Activated CD4-positive, alpha-beta T cell treated with anti-CD3 and anti-CD28 coated beads for 48 hours (primary cell): ENCODE measurements around the gene KCNJ6.

Source experiments
- DNase-seq: peaks from one replicate; pipeline ENCODE4 v3.0.0-alpha.2; 2020

KCNJ6 gene

DNA sequence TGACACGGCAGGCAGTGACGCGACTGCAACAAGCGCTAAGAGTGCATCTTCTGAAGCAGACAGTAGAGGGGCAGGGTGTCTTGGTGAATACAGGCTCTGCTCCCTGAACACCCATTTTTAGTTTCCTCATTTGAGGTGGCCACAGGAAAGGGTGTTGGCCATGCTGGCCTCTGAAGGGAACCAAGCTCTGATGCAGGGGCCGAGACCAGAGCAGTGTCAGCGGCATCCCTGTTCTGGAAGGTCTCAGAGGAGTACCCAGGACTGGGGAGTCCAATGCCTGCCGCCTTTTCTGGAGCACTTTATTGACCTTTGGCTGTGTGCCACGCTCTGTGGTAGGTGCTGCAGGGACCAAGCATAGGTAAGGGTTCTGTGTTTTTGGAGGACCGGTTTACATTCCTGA lies 100.4 kb downstream of the KCNJ6 start:
- no peak for DNase-seq

DNA sequence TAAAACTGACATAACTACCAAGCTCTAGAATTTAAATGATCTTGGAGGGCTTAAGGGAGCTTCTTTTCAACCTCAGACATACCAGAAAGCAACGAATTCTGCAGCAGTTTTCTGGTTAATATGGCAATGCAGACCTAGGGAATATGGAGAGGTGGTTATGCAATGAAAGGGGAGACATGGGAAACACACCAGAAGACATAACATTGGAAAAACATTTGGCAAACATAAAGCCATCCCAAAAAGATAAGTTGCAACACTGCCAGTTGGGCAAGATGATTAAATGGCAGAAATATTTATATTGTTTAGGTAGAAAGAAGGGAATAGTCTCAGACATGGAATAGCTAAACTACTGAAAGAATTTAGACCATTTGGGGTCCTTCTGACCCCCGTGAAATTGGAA lies 104.5 kb downstream of the KCNJ6 start:
- no peak for DNase-seq

DNA sequence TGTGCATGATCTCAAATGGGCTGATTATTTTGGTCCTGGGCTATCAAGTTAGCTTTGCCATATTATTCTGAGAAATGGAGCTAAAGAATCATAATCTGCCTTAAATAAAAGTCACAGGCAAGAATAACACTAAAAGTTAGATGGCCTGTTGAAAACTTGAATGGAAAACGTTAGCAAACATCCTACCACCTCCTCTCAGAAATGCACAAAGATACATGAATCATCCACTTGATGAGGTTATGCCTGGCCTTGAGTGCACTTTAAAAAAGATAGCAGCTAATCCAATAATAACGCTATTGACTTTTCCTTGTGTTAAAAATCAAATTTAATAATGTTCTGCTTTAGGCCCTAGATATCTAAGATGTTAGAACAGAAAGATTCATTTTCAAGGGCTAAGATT lies 108.0 kb downstream of the KCNJ6 start:
- no peak for DNase-seq

DNA sequence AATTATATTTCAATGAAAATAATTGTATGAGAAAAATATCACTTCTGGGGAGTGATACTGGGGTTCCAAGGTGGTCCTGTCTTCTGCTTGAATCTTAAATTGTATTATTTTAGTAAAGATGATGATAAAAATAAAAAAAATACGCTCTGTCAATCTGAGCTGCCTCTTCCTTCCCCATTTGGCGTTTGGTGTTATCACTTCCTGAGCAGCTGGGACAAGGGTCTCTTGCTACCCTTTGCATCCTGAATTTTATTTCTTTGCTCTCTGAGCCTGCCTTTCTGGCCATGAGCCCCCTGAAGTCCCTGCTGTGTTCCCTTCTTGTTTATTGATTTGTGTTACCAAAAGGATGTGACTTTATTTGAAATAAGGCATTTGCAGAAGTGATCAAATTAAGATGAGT lies 111.0 kb downstream of the KCNJ6 start:
- DNase-seq, result no peak

DNA sequence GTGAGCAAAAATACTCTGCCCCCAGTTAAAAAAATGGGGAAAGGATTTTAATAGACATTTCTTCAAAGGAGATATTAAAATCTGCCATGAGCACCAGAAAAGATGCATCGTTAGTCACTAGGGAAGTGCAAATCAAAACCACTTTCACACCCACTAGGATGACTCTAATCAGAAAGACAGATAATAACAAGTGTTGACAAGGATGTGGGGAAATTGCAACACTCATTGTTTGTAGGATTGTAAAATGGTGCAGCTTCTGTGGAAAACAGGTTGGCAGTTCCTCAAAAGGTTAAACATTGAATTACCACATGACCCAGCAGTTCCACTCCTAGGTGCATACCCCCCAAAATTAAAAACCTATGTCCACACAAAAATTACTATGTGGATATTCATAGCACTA lies 112.3 kb downstream of the KCNJ6 start:
- DNase-seq, result no peak

DNA sequence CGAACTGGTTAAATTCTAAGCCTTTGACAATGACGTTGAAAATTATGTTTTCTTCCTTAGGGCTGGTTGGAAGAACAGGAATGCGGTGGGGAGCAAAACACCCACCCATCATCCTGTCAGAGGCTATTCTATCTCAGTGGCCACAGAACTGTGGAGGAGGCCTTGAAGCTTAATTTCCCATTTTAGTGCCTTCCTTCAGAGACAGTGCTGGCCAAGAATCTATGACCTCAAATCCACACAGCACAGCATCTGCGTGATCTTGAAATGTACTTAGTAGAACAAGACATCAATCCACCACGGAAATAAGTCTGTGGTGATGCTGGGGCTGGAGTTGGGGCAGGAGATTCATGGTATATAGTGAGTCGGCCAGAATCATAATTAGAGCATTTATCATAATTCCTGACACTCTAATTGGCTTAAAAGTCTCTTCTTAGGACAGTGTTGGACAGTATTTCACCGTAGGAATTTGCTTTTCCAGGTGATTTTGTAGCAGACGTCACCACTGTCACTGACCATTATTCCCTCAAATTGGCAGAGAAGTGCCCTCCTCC lies 113.1 kb downstream of the KCNJ6 start:
- no peak for DNase-seq

DNA sequence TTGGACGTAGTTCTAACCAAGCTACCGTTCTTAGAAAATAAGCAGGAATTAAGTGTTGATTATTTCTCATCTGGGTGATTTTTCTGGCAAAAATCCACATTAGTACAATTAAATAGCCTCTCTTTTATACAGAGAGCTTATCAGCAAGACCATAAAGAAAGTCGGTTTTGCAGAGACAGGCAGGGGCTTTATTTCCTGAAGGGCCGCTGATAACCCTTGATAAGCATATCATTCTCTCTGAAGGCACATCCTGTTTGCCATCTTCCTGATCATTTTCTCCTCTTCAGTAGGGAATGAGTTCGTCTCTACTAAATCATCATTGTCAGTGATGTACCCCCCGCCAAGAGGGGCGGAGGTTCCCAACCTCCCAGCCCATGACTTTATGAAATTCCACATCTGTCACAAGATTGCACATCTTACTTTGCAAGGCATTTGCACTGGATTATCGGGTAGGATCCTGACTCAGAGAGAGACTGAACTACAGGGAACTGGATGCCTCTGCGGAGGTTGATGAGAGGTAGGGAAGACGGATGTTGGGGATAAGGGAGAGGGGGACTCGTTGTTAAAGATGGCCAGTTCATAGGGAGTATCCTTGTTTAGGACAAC lies 115.7 kb downstream of the KCNJ6 start:
- DNase-seq, result no peak

DNA sequence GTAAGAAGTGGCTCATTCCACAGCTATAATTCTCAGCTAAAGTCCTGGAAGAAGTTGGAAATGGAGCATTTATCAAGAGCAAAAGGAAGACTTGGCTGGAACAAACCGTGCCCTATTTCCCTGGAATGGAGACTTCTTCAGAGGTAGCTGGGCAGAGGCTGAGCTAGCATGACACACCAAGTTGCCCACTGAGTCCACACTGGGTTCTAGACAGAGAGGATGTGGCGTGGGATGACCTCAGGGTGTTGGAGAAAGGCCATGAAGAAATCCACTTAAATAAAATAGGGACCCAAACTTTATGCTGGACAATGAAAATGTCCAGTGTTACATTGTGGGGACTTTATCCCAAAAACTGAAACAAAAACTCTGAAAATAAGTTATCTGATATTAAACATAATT lies 116.2 kb downstream of the KCNJ6 start:
- no peak for DNase-seq

DNA sequence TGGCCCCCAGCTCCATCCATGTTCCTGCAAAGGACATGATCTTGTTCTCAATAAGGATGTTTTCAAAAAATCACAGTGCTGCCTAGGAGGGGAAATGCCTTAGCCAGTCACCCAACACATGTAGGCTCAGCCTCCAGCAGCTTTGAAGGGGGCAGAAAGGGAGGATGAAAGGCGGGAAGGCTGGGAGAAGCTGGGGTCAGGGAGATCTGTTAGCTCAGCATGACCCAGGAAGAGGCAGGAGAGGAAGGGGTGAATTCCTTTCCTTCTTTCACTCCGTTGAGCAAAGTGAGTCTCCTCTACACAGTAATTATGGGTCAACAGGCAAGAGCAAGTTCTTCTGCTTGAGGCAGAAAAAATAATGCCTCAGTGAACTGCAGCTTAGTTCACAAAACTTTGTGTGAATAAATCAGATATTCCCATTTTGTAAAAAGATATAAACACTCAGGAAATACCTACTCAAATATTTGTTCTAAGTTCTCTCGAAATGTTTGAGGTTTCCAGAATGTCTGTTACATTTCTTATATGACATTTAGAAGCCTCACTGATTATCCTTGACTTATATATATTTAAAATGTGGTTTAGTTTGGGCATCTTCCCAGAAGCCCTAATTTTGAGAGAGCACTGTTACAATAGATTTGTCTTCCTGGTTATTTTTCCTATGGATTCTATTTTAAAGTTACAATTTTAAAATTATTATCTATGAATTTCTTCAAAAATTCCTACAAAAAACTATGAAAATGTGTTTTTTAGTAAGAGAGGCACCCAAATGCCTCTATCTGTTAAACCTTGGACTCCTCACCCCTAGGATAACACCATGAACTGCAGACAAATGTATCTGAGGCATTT lies 116.8 kb downstream of the KCNJ6 start:
- DNase-seq, result no peak

DNA sequence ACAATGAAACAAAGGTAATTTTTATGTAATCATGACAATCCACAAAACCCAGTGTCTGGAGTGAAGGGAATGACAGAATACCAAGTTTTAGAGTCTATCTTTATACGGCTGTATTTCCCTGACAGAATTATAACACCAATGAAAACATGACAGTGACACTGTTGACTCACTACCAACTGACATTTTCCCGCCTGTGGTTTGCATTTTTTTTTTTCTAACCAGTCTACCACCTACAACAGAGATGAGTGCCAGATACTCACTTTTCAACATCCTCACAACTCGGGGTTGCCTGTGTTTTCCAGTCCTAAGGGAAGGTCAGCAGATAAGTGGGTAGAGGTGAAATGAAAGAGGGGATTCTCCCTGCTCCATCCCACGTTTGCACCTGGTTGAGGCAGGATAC lies 118.9 kb downstream of the KCNJ6 start:
- DNase-seq, result no peak

DNA sequence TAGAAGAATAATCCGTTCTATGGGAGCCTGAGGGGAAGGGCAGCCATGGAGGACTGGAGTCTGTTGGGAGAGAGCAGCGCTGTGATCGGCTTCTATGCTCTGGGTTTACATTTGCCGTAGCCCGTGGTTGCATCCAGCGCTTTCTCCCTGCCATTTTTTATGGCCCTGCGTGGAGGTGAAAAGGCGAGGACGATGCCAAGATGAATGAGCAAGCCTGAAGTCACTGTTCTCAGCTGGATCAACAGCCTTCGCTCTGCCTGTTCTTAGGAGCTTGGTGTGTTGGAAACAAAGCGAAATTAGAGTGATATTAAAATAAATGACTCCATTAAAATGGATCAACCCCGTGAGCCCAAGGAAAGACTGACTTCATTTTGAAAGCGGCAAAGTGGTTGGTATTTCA lies 120.2 kb downstream of the KCNJ6 start:
- DNase-seq, result no peak

DNA sequence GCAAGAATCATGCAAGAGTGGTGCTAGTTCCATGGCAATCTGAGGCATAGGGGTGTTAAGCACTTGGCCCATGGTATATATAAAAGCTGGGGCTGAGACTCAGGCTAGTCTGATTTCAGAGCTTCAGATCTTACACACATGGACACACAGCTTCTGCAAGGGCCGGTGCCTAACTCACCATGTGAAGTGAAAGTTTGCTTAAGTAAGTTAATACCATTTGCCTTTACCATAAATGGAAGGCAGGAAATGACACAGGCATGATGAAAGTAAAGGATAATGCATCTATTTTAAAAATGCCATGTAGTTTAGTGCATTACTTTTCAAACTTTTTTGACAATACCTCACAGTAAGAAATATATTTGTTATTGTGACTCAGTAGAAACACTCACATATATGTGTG lies 122.6 kb downstream of the KCNJ6 start:
- DNase-seq, result no peak

DNA sequence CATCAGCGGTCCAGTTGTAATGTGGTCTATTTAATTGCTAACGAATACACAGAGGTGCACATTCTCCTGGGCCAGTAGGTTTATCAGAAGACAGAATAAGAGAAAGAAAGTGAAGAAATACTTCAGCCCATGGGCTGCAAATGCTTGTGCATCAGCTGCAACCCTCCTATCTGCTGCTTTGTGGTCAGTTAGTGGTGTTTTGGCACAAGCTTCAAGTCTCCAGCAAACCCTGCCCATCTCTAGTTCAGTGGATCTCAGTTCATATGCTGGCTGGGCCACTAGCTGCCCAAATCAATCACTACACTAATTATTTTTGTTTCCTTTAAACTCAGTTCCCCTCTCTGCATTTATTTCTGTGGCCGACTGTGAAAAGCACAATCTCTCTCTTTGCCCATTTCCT lies 124.2 kb downstream of the KCNJ6 start:
- DNase-seq, result no peak

DNA sequence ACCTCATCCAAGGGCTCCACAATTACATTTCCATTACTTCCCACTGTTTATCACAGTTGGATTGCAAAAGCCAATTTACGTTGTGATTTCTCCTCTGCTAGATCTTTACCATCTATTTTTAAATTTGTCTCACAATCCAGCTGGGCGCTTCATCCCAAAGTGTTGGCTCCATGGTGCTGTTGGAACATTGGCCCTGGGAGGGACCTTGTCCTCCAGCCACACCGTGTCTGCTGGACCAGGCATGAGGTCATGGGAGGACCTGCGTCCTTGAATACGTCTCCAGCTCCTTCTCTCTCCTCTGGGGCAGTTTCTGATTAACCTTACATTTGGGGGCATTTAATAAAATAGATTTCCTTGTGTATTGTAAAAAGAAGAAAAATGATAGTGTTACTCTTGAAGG lies 125.4 kb downstream of the KCNJ6 start:
- no peak for DNase-seq

DNA sequence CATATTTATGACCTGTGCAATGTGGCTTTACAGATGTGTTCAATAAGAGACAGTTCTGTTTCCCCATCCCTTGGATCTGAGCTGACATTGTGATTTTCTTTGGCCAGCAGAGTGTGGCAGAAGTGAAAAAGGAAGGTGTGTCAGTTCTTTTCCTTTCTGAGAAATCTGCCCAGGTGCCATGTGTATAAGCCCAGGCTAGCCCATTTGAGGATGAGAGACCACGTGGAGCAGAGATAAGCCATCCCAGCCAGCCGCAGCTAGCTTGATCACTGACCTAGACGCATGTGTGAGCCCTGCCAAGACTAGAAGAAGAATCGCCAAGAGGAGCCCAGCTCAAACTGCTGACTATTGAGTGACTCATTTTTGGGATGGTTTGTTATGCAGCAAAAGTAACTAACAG lies 127.8 kb downstream of the KCNJ6 start:
- no peak for DNase-seq

DNA sequence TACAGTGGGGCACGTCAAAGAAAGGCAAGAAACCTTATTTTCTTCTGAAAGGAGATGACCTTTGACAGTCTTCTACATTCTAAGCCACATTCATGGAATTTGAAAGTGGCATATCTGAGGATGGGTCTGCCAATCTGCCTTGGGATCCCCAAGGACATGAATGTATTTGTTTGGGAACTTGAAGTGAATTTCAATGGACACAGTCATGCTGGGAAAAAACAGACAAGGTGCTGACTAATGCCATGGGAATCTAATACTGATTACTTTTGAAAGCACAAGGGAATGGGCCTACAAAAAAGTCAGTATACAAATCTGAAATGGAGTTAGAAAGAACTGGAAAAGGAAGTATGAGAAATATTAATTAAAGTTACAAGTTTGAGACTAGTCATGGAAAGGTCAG lies 128.8 kb downstream of the KCNJ6 start:
- DNase-seq, result no peak

DNA sequence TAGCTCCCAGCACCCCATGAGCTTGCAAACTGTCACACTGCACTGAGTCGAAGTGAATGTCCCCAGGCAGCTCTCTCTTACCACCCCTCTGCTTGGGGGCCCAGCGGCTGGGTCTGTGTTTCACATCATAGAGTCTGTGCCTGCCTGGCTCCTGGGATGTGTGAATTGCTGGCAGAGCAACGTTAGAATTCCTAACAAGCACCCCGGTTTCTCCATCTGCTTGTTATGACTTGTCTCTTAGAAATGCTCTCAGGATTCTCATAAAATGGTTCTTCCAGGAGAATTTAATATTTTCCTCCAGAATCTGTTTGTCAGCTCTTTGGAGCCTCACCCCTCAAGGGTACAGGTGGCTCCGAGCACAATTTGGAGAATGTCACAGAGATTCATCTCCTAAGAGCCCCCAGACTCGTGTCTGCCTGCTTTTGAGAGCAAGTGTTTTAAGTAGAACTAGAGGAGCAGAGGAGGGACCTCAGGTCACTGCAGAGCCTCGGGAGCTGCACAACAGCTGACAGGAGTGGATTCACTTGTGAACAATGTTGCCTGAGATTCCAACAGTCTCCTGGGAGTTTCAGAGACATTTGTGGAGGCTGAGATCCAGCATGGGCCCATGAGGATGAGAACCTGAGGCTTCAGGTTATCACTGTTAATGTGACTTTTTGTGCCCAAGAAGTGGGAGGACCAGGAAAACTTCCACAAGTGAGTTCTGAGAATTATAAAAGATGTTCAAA lies 131.5 kb downstream of the KCNJ6 start:
- DNase-seq, result no peak

DNA sequence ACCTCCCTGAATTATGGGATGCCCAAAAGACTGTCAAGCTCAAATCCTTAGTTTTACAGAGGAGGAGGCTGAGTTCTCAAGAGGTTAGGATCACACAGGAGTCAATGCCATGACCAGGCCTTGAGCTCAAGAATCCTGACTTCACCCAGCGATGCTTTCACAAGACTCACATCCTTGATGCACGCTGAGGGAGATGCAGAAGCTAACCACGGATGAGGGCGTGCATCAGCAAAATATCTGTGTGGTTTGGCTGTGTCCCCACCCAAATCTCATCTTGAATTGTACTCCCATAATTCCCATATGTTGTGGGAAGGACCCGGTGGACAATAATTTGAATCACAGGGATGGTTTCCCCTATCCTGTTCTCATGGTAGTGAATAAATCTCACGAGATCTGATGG lies 133.2 kb downstream of the KCNJ6 start:
- DNase-seq, result no peak

DNA sequence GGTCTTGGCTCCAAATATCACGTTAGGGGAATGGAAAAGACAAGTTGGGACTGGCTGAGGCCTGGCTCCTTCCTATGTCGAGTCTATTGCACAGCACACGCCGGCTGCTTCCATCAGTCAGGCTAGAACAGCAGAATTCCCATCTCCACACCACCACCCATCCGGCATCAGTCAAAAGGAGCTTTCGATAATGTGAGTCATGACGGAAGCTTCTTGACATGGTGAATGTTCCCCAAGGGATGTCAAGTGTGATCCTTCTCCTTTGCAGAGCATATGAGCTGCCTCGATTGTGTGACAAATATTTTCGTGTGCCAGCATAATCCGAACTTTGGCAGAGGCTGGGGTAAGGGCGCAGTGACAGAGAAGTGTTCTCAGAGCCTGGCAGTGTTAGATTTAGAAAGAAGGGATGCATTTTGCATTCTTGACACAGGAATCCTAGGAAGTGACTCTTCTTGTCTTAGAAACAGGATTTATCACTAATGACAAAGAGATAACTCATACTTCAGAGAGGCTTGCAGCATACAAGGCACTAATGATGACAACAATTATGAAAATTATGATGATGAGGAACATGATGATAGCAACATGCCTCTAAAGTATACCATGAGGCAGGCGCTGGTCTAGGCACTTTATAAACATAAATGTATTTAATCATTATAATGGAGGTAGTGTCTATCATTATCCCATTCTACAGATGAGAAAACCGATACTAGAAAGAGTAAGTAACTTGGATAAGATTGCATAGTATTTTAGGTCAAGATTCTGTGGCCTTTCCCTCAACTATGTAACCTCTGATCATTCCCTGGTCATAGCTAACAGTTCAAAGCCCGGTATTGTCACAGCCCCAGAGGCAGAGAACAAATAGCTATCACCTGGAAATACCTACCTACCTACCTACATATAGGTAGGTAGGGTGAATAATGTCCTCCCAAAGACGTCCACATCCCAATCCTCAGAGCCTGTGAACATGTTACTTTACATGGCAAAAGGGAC lies 135.0 kb downstream of the KCNJ6 start:
- no peak for DNase-seq

DNA sequence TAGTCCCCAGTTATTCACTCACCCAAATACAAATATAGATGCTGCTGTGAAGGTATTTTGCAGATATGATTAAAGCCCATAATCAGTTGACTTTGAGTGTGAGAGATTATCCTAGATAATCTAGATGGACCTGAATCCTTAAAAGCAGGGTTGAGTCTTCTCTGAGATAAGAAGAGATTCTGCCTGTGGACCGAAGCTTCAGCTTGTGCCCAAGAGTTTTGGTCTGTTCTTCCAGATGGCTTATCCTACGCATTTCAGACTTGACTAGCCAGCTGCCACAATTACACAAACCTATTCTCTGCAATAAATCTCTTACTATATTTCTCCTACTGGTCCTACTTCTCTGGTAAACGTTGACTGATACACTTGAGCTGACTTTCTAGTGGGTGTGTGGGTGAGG lies 145.1 kb downstream of the KCNJ6 start:
- DNase-seq, result no peak

DNA sequence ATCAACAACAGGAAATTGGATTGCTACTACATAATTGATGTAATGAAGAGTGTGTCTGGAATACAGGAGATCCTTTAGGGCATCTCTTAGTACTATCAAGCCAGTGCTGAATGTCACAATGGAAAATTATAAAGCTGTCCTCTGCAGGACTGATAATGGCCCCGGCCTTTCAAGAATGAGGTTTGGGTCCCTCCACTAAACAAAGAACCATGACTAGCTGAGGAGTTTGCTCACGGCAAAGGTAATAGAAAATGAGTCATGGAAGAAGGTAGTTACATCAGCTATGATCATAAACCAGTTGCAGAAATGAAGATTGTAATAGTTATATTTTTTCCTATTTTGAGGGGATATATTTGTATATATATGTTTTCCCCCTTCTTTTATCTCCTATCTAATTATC lies 145.8 kb downstream of the KCNJ6 start:
- DNase-seq, result no peak

DNA sequence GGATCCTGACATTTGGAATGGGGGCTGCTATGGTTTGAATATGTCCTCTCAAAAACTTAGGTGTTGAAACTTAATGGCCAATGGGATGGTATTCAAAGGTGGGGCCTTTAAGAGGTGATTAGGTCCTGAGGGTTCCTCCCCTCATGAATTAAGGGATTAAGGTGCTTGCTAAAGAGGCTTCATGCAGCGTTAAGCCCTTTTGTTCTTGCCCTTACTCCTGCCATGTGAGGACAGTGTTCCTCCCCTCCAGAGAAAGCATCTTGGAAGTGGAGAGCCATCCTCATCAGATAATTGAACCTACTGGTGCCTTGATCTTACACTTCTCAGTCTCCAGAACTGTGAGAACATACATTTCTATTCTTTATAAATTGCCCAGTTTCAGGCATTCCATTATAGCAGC lies 146.6 kb downstream of the KCNJ6 start:
- no peak for DNase-seq

DNA sequence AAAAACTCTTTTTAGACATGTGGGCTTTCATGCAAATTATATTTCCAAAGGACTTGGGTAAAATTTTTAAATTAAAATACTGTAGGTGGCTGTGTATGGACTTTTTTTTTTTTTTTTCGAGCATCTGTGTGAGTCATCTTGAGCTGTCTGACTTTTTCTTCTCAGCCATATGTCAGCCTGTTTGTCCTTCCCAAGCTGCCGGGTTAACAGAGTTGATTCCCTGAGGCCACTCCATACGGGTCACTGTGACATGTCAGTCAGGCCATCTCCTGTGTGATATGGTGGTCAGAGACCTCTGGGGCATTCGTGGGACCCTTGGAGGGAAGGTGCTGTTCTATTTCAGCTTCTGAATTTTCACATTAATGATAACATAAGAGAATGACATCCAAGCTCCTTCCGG lies 148.3 kb downstream of the KCNJ6 start:
- DNase-seq, result no peak
